GM15510 (cell line): ENCODE measurements around the gene ZNF136.

ENCODE experiments used
- POLR2A ChIP-seq: IDR thresholded peaks from 3 replicates; pipeline ENCODE4 v1.6.1; 2011; ENCODE audit warnings: borderline replicate concordance; ENCODE audit not compliant: insufficient read length; ENCODE audit errors: extremely low read depth

ZNF136 gene

GRCh38 chr19:12156223-12157058, 6.5 kb upstream of the ZNF136 start, which contains the start of gene ZNF625:
Gene ZNF625 (minus strand): TSS chr19:12156734. CDS start chr19:12156558, 176 bp downstream.
- TF ChIP-seq POLR2A, result peak; percentile 49

- no peak for TF ChIP-seq POLR2A
Measured at GRCh38 chr19:12159773-12160414, 3.0 kb upstream of the ZNF136 start.

- no peak for TF ChIP-seq POLR2A
Measured at GRCh38 chr19:12162513-12162881, 399 bp upstream of the ZNF136 start.

GRCh38 chr19:12163826-12164225, 930 bp downstream of the ZNF136 start:
- no peak for TF ChIP-seq POLR2A

- no peak for TF ChIP-seq POLR2A
Measured at GRCh38 chr19:12166626-12167025, 3.7 kb downstream of the ZNF136 start.

GRCh38 chr19:12180377-12180776, 17.5 kb downstream of the ZNF136 start:
- TF ChIP-seq POLR2A, result no peak

GRCh38 chr19:12187625-12188024, 24.7 kb downstream of the ZNF136 start:
- TF ChIP-seq POLR2A, result no peak

GRCh38 chr19:12194827-12195731, 32.2 kb downstream of the ZNF136 start:
- TF ChIP-seq POLR2A, result no peak

GRCh38 chr19:12198136-12198535, 35.2 kb downstream of the ZNF136 start:
- TF ChIP-seq POLR2A, result no peak

GRCh38 chr19:12199757-12200419, 37.0 kb downstream of the ZNF136 start:
- no peak for TF ChIP-seq POLR2A

- no peak for TF ChIP-seq POLR2A
Measured at GRCh38 chr19:12202250-12202649, 39.4 kb downstream of the ZNF136 start.

- no peak for TF ChIP-seq POLR2A
Measured at GRCh38 chr19:12205296-12205695, 42.4 kb downstream of the ZNF136 start.

- TF ChIP-seq POLR2A, result no peak
Measured at GRCh38 chr19:12208221-12208620, 45.3 kb downstream of the ZNF136 start.

- TF ChIP-seq POLR2A, result no peak
Measured at GRCh38 chr19:12217332-12217731, 54.4 kb downstream of the ZNF136 start.
